HuH-7 (cell line): ENCODE results near the gene EIF5A.
A peak's percentile ranks its signal among the peaks of the same experiment; 100 is the strongest.

ENCODE experiments used
- DNase-seq: peaks from one replicate; pipeline ENCODE4 v3.0.0; 2011; ENCODE audit warnings: low spot score

EIF5A gene

DNA sequence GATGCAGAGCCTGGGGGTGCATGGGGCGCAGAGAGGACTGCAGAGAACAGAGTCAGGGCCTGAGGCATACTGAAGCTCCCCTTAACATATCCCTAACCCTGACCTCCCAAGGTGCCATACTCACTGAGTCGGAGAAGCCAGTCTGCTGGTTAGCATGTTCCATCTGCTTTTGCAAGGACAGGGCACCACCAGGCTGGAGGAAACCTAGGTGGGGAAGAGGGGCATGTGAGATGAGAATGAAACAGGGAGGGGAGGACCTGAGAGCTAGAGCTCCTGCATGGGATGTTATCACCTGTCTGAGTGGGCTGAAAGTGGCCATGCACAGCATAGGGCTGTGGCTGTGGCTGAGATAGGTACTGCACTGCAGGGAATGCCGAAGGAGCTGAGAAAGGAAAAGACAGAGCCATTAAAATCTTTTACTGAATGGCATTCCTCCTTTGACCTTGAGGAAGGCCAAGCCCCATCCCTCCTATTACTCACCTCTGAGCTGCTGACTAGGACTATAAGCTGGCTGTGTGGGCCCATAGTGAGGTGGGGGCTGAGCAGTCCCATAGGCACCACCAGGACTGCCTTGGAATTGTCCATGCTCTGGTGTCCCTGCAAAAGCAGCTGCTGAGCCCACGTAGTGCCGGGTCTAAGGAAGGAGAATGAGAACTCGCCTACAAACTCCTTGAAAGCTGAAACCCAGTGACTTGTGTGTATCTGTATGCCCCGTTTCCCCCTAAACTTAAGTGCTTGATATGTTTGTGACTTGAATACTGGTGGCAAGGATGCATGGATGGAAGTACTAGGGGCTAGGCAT is 5.9 kb downstream of the EIF5A start:
- DNase-seq, result no peak

DNA sequence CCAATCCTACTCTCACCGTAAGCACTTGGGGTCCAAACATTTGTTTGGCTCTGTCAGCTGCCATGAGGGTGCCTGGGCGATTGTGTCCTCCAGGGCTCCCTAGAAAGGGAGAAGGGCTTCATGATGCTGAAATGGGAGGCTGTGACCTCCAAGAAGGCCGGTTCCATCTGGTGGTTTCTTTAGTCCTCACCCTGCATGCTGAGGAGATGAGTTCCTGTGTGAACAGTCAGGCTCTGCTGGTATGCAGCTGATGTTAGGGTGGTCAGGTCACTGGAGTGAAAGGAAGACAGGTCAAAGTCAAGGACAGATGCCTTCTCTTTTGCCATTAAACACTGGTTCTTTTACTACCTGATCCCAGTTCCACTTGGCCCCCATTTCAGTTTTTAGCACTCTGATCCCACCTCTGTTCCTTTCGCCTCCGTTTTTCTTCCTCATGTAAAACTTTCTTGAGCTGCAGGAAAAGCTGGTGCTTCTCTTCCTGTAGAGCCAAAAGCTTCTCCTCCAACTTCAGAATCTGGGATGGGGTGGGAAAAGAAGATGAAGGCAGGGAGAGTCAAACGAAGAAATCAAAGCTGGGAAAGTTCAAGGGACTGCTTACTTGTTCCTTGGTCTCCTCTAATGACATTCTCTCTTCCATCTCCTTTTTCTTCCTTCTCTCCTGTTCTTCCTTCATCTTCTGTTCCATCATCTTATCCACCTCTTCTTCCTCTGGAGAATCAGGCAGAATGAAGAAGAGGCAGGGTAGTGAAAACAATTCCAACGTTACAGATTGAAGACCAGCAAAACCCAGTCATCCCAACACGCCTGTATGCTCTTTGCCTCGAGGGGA is 6.7 kb downstream of the EIF5A start:
- DNase-seq, result no peak

DNA sequence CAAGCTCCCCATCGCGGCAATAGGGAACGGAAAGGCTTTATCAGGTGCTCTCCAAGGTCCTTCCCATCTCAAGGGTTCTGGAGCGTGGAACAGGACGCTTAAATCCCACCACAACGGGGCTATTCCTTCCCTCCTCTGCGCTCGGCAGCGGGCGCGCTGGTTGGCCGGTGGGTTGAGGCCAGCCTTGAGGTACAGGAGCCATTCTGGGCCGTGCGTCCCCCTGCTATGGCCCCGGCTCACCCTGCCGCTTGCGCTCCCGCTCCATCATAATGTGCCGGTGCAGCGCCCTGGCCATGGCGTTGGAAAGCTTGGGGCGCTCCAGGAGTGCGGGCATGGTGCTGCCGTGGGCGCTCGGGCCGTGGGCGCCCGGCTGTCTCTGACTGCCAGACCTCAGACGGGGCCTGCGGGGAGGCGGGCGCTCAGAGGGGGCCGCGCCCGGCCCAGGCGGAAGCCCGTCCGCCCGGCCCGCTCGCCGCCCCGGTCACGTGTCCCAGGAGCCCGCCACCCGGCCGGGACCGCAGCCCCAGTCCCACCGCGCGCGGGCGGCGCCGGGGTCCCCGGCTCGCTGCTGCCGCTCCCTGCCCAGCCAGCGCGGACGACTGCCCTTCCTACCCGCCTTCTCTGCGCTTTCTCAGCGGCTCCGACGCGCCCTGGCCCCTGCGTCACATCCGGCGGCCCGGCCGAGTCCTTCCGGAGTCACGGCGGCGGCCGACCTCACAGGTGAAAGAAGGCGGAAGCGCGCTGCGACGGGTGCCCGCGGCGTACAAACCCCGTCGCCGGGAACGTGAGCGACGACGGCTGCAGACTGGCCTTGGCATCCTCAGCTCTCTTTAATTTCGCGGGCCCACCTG is 7.5 kb downstream of the EIF5A start, which contains the start of gene GPS2:
GPS2 (minus strand) TSS at position 642 of the 851 bp plus-strand sequence; CDS start at position 334, 308 bp downstream.
- DNase-seq, result peak; percentile 86

DNA sequence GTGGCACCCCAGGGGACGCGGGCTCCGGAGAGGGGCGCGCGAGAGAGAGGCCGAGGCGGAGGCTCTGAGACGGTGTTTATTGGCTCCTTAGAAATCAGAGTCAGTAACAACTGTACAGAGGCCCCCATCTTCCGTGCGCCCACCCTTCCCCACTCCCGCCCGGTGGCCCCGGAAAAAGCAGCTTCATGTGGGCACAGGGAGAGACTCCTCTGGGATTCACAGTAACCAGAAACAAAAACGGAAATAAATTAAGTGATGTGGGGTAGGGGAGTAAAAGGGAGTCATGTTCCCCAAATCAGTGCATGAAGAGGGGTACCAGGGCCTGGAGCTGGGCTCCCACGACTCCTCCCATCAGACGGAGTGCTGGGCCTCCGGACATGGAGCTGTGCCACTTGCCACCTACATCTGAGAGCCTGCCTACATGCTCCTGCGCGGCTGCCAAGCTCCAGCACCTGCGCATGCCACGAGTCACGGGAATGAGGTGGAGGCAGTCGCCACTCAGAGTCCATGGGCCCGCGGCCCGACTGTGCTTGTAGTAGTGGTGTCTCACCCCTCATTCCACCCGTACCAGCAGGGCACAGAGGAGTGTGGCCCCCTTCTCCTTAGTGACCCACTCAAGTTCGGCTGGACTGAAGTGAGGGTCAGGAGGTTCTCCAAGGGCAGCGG is 8.3 kb downstream of the EIF5A start:
- no peak for DNase-seq

DNA sequence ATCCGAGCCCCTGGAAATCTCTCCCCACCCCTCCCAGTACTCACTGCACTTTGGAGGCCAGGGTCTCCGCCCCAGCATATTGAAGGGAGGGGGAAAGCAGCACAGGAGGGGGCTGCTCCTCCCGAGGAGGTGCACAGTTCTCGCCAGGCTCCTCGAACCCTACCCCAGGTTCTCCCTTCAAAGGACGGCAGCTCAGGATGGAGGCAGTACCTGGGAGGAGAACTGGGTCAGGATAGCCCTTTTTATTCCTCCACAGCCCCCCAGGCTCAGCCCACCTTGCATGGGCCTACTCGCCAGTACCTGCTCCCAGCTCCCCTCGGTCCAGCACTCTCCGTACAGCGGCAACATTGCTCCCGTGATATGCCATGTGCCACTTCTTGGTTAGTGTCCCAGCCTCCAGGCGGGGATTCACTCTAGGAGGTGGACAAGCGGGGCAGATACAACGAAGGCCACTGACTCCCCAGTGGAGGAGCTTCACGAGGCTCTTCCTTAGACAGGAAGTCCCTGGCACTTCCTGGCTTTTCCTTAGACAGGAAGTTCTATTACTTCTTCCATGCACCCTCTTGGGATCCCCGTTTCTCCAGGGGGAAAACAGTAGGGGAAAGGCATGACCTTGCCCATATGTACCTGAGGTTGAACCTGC is 9.9 kb downstream of the EIF5A start:
- DNase-seq, result no peak

DNA sequence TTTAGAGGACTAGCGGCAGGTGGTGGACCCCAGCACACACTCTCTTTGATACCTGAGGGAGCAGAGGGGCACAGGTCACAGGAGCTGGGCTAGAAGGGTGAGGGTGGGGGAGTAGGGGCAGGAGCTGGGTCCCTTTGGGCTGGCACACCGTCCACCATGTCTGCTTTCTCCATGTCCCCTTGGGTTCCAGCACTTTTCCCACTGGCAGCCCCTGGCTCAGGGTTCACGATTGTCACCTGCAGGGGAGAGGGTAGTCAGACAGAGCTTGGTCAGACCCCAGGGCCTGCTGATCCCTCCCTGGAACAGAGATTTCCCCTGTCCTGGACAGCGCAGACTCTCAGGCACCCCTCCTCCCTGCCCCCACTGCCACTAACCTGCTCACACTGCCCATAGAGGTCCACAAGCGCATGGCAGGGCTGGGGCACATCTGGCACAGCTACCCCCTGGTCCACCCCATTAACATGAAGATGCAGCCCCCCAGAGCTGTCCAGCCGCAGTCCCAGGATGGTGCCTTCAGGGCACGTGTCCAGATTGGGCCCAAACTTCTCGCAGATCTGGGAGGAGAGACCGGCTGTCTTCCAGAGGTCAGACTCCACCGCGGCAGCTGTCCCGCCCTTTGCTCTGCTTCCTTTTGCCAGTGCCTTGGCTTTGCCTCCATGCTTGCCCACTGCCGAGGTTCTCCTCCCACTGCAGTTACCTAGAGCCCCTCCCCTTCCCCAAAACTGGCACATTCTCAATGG is 10.9 kb downstream of the EIF5A start:
- DNase-seq, result no peak

DNA sequence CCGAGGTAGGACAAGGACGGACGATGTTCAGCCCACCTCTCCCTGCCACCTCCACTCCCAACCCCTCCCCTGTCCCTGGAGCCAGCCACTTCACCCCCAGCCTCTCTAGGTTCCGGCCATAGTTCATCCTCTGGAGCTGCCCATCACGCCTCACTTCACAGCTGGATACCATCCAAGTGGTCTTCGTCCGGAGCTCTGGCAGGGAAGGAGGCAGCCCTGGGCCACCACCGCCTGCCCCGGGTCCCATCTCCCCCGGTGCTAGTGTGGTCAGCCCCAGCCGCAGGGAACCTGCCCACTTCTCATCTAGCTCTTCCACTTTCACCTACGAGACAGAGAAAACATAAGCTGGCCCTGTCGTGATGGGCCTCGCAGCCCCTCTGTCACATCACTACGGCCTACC is 14.0 kb downstream of the EIF5A start:
- no peak for DNase-seq

DNA sequence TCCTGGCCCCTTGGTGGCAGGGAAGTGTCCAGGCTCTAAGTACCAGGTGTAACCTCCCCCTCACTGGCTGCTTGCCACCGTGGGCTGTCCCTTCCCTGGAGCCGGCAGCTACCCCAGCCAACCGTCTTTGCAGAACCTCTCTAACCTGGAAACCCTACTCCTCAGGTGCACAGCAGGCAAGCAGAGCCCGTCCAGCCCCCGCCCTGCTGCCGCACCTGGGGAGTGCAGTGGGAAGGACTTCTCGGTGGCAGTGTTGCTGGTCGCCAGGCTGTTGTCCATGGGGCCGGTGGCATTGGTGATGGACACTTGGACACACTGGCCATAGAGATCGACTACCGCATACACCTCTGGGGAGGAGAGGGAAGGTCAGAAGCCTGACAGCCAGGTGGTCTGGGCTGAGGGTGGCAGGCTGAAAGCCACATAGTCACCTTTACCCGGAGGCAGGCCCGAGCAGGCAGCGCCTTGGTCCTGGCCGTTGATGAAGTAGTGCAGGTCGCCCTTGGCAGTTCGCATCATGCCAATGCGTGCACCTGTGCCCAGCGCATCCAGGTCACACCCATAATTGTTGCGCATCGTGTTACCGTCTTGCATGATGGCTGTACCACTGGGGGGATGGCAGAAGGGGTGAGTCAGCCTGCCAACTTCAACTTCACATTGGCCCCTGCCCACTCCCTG is 15.2 kb downstream of the EIF5A start:
- no peak for DNase-seq

DNA sequence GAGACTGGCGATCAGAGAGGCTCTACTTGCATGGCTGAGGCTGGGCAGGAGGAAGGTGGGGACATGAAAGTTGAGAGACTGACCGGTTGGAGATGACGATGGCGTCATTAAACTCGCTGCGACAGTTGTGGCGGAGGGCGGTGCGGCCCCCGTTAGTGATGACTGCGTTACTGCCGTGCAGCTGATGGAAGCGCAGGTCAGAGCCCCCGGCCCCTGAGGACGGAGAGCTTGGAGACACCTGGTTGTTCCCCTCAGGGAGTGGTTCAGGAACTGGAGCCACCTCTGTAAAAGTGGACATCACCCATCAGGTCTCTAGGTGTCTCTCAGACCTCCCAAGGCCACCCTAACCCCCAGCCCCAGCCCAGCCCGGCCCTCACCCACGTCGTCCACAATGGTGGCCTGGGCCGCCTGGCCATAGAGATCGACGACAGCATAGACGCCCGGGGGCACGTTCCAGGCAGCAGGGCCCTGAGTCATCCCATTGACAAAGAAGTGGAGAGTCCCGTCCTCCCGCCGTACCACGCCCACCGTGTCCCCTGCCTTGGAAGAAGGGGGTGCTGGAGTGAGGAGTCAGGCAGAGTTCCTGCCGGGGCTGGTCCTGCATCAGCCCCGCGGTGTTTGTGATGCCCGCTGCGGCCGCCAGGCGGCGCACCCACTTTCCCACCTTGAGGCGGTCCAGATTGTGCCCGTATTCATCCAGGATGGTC is 16.5 kb downstream of the EIF5A start:
- DNase-seq, result peak; percentile 80

DNA sequence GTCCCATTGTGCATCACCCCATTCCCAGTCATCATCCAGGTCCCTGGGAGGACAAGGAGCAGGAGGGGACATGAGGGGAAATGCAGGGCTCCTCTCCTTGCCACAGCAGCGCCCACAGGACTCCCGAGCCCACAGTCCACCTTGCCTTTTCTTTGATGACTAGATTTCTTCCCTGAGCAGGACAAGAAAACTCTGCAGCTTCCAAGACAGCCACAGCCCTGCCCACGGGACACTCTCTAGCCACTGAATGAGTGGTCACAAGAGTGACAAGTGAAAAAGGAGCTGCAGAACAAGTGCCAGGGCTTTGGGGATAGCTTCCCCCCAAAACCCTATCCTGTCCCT is 17.0 kb downstream of the EIF5A start:
- DNase-seq, result no peak

DNA sequence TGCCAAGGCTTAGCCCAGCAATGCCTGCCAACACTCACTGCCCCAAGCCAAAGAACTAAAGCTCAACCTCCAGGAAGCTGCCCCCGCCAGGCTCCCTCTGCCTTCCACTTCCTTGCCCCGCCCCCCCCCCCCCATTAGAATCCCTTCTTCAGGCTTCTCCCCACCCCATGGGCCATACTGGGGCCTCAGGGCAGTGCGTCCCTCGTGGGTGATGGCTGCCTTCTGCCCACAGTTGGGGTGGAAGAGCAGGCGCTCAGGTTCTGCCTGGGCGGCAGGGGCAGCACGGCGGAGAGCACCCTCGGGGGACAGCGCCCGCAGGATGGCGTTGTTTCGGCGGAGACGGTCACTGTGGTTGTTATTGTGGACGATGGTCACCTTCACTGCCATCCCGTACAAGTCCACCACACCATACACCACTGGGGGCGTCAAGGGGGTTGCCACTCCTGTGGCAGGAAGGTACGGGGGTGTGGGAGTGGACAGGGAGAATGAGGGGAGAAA is 17.7 kb downstream of the EIF5A start:
- DNase-seq, result no peak

DNA sequence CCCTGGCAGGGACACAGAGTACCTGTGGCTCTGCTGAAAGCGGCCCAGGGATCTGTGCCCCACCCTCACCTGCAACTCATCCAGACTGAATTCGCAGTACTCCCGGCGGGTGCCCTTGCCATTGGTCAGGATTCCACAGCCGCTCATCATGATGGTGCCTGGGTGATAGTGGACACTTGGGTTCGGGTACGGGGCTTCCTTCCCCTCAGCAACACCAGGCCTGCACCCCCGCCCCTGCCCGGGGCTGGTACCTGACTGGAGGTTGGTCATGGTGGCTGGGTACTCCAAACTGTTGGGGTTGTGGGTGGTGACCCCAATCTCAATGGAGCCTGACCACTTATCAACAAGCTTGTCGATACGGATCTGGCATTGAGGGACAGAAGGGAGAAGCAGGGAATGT is 18.8 kb downstream of the EIF5A start:
- no peak for DNase-seq

DNA sequence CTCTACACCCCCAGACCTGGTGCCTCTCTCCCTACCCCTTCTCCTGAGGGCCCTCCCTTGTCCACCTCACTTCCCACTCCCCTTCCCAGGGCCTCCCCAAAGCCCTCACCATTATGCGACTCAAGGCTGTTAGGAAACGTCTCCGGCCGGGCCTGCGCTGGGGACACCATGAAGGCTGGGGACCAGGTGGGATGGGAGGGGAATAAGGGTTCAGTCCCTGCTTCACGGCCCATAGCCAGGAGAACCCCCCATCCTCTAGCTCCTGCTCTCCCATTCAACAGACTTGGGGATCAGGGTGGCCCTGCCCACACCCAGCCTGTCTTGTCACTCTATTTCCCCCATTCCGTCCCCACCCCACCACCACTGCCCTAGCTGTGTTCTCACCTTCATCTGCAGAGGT is 19.6 kb downstream of the EIF5A start:
- DNase-seq, result no peak

DNA sequence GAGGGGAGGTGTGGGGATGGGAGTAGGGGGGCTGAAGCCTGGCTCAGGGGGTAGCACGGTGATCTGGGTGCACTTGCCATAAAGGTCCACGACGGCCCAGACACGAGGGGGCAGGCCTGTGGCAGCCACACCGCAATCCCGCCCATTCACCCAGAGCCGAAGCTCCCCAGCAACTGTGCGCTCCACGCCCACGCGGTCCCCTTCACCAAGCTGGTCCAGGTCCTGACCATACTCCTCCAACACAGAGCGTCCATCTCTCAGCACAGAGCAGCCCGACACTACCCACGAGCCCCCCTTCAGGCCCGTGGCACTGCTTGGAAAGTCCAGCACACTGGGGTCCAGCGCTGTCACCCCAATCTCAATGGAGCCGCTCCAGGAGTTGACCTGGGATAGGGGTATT is 20.1 kb downstream of the EIF5A start:
- DNase-seq, result no peak

DNA sequence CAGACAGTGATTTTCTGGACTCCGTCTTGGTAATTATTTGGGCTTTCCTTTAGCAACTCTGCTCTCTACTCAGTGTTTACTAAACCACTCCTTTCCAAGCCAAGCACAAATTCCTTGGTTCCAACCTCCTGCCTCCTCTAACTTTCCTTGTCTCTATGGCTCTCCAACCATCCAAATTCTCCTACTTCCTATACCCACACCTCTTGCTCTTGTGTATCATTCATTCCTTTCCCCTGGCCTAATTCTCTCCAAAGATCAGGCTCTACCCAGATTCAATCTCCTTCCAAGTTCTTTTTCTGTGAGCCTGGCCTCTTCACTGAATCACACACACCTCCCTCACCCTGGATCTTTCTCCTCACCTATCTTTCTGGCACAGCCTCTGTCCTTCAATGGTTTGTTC is 20.6 kb downstream of the EIF5A start:
- no peak for DNase-seq

DNA sequence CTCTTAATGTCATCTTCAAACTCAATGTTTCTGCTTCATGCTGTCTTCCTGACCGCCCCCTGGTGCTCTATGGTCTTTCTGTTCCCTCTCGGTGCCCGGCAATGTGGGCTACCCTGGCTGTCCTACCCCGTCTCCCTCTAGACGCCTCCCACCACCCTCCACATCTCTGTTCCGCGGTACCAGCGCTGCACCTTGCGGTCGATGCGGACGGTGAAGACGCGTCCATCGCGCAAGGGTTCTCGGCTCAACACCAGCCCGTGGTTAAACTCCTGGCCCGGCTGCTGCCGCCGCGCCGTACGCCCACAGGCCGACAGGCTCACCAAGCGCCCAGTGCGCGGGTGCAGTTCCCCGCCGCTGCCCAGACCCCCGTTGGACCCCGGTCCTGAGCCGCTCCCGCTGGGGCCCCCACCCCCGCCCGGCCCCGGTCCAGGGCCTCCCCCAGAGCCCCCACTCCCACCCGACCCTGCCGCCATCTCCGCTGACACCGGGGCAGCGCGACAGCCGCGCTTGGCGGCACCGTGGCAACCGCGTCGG is 21.5 kb downstream of the EIF5A start, which contains the start of gene NEURL4:
NEURL4 (minus strand) TSS at position 496 of the 534 bp plus-strand sequence; CDS start at position 473, 23 bp downstream.
- DNase-seq, result no peak

DNA sequence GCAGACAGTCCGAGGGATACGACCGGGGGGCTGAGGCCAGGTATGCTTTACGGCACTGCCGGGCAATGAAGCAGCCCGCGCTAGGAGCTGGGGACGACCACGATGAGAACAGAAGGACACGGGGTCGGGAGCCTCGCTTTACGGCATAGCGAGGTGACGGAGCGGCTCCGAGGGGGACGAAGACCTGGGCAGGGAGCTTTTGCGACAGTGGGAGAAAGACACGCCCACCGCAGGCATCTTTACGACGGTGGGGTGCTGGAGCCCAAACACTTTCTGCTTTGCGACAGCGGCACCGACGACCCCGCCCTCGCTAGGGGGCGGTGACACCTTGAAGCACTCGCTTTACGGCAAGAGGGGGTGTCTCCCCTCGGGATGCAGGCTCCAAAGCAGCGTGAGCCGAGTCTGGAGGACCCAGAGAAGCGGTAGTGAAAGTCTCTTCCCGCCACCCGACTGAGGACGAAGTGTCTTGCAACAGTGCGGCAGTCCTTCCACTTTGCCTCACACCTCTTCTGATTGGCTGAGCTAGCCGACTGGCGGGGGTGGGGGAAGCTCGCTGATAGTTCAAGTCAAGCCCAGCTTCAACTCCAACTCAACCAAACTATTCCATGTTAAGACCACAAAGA is 22.1 kb downstream of the EIF5A start:
- peak; percentile 97 for DNase-seq

DNA sequence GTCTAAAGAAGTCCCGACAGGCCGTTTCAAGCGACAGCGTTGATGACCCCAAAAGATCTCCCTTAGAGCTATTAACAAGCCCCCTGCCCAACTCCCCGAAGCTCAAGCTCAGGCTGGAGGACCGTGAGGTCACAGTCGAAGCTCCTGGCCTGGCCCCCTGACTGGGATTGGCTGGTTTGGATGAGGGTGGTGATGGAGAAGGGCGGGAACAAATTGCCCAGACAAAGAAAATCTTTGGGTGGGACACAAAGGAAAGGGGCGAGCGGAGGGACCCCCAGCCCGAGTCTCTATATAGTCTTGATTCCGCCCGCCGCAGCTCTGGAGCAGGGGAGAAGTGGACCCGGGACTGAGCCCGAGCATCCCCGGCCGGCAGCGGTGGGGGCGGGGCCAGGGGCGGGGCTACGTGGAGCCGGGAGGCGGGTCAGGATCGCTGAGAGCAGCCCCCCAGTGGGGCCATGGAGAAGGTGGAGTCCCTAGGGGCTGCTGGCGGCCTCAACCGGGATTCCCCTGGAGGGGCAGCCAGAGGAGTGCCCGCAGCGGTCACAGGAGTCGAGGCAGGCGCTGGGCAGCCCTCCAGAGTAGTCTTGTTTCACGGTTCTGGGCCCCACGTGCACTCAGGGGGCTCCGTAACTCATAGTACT is 22.7 kb downstream of the EIF5A start:
- peak; percentile 86 for DNase-seq
